Neural progenitor cell (in vitro differentiated cells): ENCODE results near the gene TPP2.

Source experiments
- CTCF ChIP-seq: fragments of 200-600 bp; sonication (generic); IDR thresholded peaks from 2 replicates; pipeline ENCODE4 v1.5.1; 2017; ENCODE audit warnings: antibody characterized with exemption, mild to moderate bottlenecking
- EZH2 ChIP-seq: fragments of 200-600 bp; sonication (generic); IDR thresholded peaks from 2 replicates; pipeline ENCODE4 v1.6.1; 2017; ENCODE audit warnings: antibody characterized with exemption, mild to moderate bottlenecking, moderate library complexity
- EZH2phosphoT487 ChIP-seq: fragments of 200-600 bp; sonication (generic); IDR thresholded peaks from 2 replicates; pipeline ENCODE4 v1.6.1; 2017; ENCODE audit warnings: antibody characterized with exemption

- TF ChIP-seq CTCF = no peak
- no peak for TF ChIP-seq EZH2
- TF ChIP-seq EZH2phosphoT487 = no peak
Observed at GRCh38 chr13:102708211-102708610, 111.4 kb downstream of the TPP2 start.
